ENCODE data around the gene LONP1.
"Not testable (repeated sequence)": the region's sequence is repeated elsewhere in the genome, so short reads cannot be mapped to it uniquely, and the experiment has no call there.

Gene LONP1

DNA sequence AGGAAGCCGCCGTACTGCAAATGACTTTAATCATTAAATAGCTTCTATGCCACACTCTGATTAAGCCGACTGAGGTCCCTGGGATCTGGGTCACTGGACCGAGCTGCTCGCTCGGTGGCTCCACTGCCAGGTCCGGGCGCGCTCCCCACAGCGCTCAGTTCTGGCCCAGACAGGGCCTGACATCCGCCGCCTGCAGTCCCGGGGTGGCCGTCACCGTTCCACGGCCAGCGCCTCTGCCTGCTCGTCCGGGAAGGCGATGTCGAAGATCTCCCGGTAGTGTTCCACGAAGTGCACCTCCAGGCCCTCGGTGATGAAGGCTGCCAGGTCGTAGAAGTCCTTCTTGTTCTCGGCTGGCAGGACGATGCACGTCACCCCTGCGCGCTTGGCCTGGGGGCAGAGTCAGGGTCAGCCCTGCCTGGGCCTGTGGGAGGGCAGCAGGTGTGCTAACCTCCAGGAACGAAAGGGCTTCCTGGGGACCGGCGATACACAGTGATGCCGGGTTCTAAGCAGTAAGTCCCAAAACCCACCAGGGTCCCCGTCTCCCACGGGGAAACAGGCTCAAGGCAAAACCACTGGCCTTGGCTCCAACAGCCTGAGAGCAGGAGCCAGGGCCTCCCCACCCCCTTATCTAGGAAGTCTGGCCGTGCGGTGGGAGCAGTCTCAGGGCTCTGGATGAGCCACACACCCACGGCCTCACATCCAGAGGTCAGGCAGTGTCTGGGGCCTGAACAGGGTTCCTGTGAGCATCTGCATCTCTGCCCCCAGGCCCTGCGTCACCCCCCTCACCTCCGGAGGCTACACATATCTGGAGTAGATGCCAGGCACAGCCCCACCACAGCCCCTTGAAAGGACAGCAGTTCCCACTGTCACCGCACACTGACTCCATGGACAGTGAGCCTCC, 27.9 kb downstream of the LONP1 start:
- Histone ChIP-seq H4K20me1 (peaks cover 67 to 77% (median 68%) of the 10 kb centered on the region in 11 experiments), H3K4me3 (peak overlapping the region; percentile 77 to 99 (median 96)), H3K36me3 (peaks cover 54 to 66% (median 64%) of the 10 kb centered on the region in 11 experiments), H3K4me2 (peak overlapping the region; percentile 70 to 93 (median 85)), H3K4me1 (peaks cover 17 to 31% (median 23%) of the 10 kb centered on the region in 10 experiments), H3K27ac (peak overlapping the region in 8 of 11 experiments; percentile 86 to 97 (median 95); a peak in 10 of 22 replicates), H3K9ac (peak overlapping the region; percentile 87 to 99 (median 95)), H3K27me3 (no peaks in the 10 kb centered on the region), H3K9me3 (replicated peaks in 1 of 11) (no peaks in the 10 kb centered on the region)
- TF ChIP-seq Cebpa-rat (IDR thresholded peaks at IDR 0.05) = no peak

DNA sequence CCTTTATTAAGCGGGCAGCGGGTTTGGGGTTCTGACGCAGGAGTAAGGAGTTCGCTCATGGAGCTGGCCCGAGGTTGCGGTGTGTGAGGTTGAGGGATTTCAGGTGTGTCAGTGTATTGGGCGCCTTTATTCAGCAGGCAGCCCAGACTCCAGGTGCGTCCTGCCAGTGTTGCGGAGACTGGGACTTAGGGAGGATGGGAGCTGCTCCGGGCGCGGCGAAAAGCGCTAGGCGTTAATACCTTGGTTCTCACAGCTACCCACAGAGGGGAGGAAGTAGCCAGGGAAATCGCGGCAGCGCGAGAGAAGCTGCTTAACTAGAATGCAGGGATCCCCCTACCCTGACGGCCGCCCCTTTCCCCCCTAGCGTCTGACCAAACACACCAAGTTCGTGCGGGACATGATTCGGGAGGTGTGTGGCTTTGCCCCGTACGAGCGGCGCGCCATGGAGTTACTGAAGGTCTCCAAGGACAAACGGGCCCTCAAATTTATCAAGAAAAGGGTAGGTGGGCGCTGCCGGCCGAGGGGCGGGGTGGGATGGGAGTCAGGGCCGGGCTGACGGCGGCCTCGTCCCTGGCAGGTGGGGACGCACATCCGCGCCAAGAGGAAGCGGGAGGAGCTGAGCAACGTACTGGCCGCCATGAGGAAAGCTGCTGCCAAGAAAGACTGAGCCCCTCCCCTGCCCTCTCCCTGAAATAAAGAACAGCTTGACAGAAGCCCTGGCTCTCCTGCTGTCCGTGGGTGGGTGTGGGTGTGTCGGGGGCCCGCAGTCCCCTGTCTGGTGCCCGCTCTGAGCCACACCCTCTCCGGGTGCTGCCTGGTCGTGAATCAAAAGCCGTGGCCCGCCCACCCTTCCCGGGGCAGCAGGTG, 28.8 kb downstream of the LONP1 start:
- Histone ChIP-seq H3K4me3 (peak overlapping the region; percentile 77 to 99 (median 96)), H3K36me3 (peaks cover 45 to 57% (median 56%) of the 10 kb centered on the region in 11 experiments), H3K9me3 (replicated peaks in 1 of 11) (no peaks in the 10 kb centered on the region), H4K20me1 (peaks cover 59 to 68% (median 60%) of the 10 kb centered on the region in 11 experiments), H3K4me1 (peaks cover 22 to 31% (median 26%) of the 10 kb centered on the region in 10 experiments), H3K9ac (peak overlapping the region; percentile 87 to 99 (median 95)), H3K27ac (peak overlapping the region; percentile 82 to 97 (median 95)), H3K4me2 (peak overlapping the region; percentile 70 to 93 (median 85)), H3K27me3 (no peaks in the 10 kb centered on the region)
- no peak for TF ChIP-seq Cebpa-rat (IDR thresholded peaks at IDR 0.05)

DNA sequence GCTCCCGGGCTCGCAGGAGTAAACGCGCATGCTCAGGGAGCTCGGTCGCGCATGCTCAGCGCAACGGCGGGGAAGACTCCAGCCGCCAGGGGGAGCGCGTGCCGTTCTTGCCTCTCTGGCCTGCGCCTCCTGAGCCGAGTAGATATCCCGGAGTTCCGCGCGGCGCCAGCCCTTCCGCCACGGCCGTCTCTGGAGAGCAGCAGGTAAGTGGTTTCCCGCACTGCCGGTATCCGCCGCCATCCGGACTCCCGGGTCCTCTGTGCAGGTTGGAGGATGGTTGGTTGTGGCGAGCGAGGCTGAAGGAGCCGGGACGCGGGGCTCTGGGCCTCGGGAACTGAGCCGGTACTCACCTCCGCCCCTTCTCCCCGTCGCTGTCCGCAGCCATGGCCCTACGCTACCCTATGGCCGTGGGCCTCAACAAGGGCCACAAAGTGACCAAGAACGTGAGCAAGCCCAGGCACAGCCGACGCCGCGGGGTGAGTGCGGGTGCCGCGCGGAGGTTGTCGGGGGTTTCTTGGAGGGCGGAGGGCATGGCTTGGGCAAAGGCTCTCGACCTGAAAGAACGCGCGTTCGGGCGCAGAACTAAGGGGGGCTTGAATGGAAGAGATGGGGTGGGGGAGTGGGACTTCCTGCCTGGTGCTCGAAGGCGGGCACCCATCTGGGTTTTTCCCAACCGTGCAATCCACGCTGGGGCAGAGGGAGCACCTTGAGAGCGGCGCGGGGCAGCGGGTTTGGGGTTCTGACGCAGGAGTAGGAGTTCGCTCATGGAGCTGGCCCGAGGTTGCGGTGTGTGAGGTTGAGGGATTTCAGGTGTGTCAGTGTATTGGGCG, 29.6 kb downstream of the LONP1 start, which contains the start of gene RPL36:
RPL36 (plus strand) TSS at position 171 of the 830 bp plus-strand sequence; CDS start at position 384, 213 bp downstream.
- H3K27ac ChIP-seq = peak within 1 kb of the TSS; percentile 82 to 97 (median 95)
- H3K9me3 ChIP-seq (replicated peaks in 1 of 11) = no peaks in the 10 kb centered on the region
- peaks cover 36 to 49% (median 47%) of the 10 kb centered on the region in 11 experiments for H3K36me3 ChIP-seq
- no peaks in the 10 kb centered on the region for H3K27me3 ChIP-seq
- peak within 1 kb of the TSS; percentile 70 to 93 (median 85) for H3K4me2 ChIP-seq
- peaks cover 25 to 38% (median 32%) of the 10 kb centered on the region in 10 experiments for H3K4me1 ChIP-seq
- peak within 1 kb of the TSS; percentile 87 to 99 (median 95) for H3K9ac ChIP-seq
- H3K4me3 ChIP-seq = peak within 1 kb of the TSS; percentile 77 to 99 (median 96)
- TF ChIP-seq Cebpa-rat (IDR thresholded peaks at IDR 0.05) = no peak
- peaks cover 50 to 60% (median 51%) of the 10 kb centered on the region in 11 experiments for H4K20me1 ChIP-seq

DNA sequence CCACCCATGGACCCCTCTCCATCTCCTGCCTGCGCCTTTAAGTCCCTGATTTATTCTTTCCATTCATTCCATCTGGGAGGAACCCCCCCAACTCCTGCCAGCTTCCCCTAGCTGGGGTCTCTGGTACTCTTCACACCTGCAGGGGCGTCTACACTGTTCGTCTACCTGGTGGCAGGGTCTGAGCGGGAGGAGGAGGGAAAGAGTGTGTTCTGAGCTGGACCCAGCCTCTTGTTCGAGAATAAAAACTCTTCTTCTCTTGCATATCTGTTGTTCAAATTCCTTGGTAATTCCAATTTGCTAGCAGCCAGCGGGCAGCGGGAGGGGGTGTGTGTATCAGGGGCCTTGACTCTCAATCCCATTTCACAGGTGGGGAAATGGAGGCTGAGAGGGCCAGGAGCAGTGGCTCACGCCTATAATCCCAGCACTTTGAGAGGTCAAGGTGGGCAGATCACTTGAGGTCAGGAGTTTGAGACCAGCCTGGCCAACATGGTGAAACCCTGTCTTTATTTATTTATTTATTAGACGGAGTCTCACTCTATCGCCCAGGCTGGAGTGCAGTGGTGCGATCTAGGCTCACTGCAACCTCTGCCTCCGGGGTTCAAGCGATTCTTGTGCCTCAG, 31.6 kb downstream of the LONP1 start:
- Histone ChIP-seq H3K4me1 (peaks cover 25 to 34% (median 31%) of the 10 kb centered on the region in 10 experiments), H3K36me3 (peaks cover 17 to 29% (median 27%) of the 10 kb centered on the region in 11 experiments)
- H3K27ac ChIP-seq = not testable (repeated sequence)

DNA sequence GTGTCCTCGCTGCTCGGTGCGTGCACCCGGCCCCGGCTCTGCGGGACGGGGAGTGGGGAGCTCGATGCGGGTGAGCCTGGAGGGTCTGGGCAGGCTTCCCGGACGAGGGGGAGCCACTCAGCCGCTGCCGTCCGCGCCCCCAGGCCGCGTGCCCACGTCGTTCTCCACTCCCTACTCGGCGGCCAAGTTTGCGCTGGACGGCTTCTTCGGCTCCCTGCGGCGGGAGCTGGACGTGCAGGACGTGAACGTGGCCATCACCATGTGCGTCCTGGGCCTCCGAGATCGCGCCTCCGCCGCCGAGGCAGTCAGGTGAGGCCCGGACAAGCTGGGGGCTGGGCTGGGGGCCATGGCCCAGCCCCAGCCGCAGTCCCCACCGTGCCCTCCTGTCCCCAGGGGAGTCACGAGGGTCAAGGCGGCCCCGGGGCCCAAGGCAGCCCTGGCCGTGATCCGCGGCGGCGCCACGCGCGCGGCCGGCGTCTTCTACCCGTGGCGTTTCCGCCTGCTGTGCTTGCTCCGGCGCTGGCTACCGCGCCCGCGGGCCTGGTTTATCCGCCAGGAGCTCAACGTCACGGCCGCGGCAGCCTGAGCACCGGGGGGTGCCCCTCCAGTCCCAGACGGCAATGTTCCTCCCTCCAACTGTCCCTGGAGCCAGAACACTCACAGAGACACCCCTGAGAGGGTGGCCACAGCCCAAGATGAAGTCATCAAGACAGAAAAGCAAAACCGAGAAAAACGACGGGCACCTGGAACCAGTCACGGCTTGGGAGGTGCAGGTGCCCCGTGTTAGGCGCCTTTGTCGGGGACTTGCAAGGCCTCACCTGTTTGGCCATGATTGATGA, 32.4 kb downstream of the LONP1 start:
- Histone ChIP-seq H3K9me3 (replicated peaks in 1 of 11) (no peaks in the 10 kb centered on the region), H3K27me3 (no peaks in the 10 kb centered on the region), H3K4me2 (peak overlapping the region in 10 of 11 experiments; percentile 22 to 91 (median 52); a peak in 14 of 22 replicates), H3K27ac (peak overlapping the region in 5 of 11 experiments; percentile 9 to 52 (median 27); a peak in 6 of 22 replicates), H4K20me1 (peaks cover 22 to 32% (median 23%) of the 10 kb centered on the region in 11 experiments), H3K4me1 (peaks cover 17 to 27% (median 25%) of the 10 kb centered on the region in 10 experiments), H3K9ac (peak overlapping the region in 2 of 11 experiments; percentile 33 to 80; a peak in 2 of 22 replicates), H3K36me3 (peaks cover 9 to 21% (median 20%) of the 10 kb centered on the region in 11 experiments), H3K4me3 (peak overlapping the region in 6 of 10 experiments; percentile 26 to 72 (median 64); a peak in 6 of 20 replicates)
- TF ChIP-seq Cebpa-rat (IDR thresholded peaks at IDR 0.05) = no peak

More for the DNA sequence above, 31.6 kb downstream of the LONP1 start:
- peaks cover 30 to 40% (median 31%) of the 10 kb centered on the region in 11 experiments for H4K20me1 ChIP-seq
- H3K9me3 ChIP-seq (replicated peaks in 1 of 11); H3K27me3 ChIP-seq; H3K4me2 ChIP-seq; H3K9ac ChIP-seq; H3K4me3 ChIP-seq: not testable (repeated sequence)

DNA sequence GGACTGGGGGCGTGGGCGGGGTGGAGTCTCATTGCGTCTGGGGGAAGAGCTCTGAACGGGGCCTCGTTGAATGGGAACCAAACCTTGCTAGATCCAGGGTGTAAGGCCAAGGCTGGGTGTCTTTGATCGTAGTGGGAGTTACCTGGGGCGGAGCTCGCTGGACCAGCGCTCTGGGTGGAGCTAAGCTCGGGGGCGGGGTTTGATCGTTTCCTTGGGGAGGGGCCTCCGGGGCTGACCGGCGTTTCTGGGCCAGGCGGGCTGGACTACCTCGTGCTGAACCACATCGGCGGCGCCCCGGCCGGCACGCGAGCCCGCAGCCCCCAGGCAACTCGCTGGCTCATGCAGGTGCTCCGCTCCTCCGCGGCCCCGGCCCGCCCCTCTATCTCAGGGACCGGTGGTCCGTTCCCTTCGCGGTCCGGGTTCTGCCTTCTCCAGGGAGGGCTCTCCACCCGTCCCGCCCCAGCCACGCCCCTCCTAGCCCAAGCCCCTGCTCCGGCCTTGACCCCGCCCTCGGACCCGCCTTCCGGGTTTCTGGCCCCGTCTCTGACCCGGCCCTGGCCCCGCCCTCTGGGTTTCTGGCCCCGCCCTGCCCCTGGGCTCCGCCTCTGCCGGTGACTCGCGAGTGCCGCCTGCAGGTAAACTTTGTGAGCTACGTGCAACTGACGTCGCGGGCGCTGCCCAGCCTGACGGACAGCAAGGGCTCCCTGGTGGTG, 33.1 kb downstream of the LONP1 start:
- Histone ChIP-seq H3K4me3 (peak overlapping the region; percentile 54 to 75 (median 67)), H4K20me1 (peaks cover 15 to 31% (median 16%) of the 10 kb centered on the region in 11 experiments), H3K4me1 (peaks cover 14 to 22% (median 17%) of the 10 kb centered on the region in 10 experiments), H3K9me3 (replicated peaks in 1 of 11) (no peaks in the 10 kb centered on the region), H3K4me2 (peak overlapping the region; percentile 76 to 95 (median 89)), H3K36me3 (peaks cover under 1 to 14% (median 12%) of the 10 kb centered on the region in 11 experiments; a peak in 21 of 22 replicates), H3K27me3 (no peaks in the 10 kb centered on the region), H3K27ac (peak overlapping the region; percentile 27 to 87 (median 77); a peak in 21 of 22 replicates), H3K9ac (peak overlapping the region; percentile 63 to 83 (median 80); a peak in 21 of 22 replicates)
- no peak for TF ChIP-seq Cebpa-rat (IDR thresholded peaks at IDR 0.05)

Data from BLaER1 treated with 17β-estradiol and CSF1 and Interleukin-3, amounts not matched to agents 10 nM and 100 nM (cell line).